NCI-H460 (cell line): ENCODE data around the gene HOXC6. TPM values are rescaled to one million over a fixed set of nuclear protein-coding genes. Genes with fewer than 3 reads are reported as not detected.

Experiments used
- DNase-seq: peaks from one replicate; pipeline ENCODE4 v3.0.0-alpha.2; 2016; ENCODE audit warnings: low read depth; ENCODE audit errors: extremely low read depth
- total RNA-seq: library from RNA; depleted of rRNA; stranded (reverse); fragments of >200 nt; shearing (Covaris generic); gene quantifications from 2 replicates; pipeline ENCODE4 v1.2.3, GENCODE V29; 2014

The HOXC6 gene
- total RNA-seq, 1 experiment from 2014 or later, result 1.4 TPM

GRCh38 chr12:54001283-54002187, 26.7 kb upstream of the HOXC6 start:
- no peak for DNase-seq

- no peak for DNase-seq
These were observed 25.8 kb upstream of the HOXC6 start for GRCh38 chr12:54002278-54002914.

- DNase-seq, result no peak
These were observed 25.3 kb upstream of the HOXC6 start for GRCh38 chr12:54002915-54003389.

- no peak for DNase-seq
These were observed 24.6 kb upstream of the HOXC6 start for GRCh38 chr12:54003625-54004024.

- DNase-seq, result no peak
These were observed 24.0 kb upstream of the HOXC6 start for GRCh38 chr12:54004063-54004840.

- no peak for DNase-seq
These were observed 23.3 kb upstream of the HOXC6 start for GRCh38 chr12:54004841-54005530.

- no peak for DNase-seq
These were observed 22.7 kb upstream of the HOXC6 start for GRCh38 chr12:54005531-54005852.

- DNase-seq, result peak; percentile 83
These were observed 22.2 kb upstream of the HOXC6 start for GRCh38 chr12:54005853-54006558.

- no peak for DNase-seq
These were observed 21.6 kb upstream of the HOXC6 start for GRCh38 chr12:54006559-54007220.

GRCh38 chr12:54007538-54008259, 20.5 kb upstream of the HOXC6 start:
- DNase-seq, result no peak

GRCh38 chr12:54008260-54008552, 20.0 kb upstream of the HOXC6 start:
- no peak for DNase-seq

GRCh38 chr12:54009171-54010052, 18.8 kb upstream of the HOXC6 start:
- no peak for DNase-seq

- no peak for DNase-seq
These were observed 17.9 kb upstream of the HOXC6 start for GRCh38 chr12:54010053-54010971.

- no peak for DNase-seq
These were observed 17.1 kb upstream of the HOXC6 start for GRCh38 chr12:54010972-54011664.

GRCh38 chr12:54011665-54012532, 16.3 kb upstream of the HOXC6 start:
- DNase-seq, result no peak
